ENCODE measurements around the gene HSPB3.
"Not testable (repeated sequence)": the region's sequence is repeated elsewhere in the genome, so short reads cannot be mapped to it uniquely, and the experiment has no call there.

HSPB3 gene

DNA sequence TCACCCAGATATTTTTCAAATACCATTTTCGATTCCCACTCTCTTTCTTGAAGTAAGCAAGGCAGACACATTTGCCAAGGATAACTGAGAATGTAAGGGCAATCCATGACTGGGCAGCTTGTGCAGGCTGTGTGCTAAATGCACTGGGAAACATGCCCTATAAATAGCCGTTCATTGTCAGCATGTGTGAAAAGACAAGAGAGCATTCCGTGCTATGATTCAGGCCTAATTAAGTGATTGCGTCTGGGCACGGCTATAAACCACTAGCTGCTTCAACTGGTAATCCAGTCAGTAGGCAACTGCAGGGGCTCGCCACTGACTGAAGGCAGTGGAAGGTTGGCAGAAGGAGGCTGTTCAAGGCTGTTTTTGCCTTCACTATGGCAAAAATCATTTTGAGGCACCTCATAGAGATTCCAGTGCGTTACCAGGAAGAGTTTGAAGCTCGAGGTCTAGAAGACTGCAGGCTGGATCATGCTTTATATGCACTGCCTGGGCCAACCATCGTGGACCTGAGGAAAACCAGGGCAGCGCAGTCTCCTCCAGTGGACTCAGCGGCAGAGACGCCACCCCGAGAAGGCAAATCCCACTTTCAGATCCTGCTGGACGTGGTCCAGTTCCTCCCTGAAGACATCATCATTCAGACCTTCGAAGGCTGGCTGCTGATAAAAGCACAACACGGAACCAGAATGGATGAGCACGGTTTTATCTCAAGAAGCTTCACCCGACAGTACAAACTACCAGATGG, at the start of gene HSPB3:
Gene HSPB3 (plus strand): TSS at position 287 of the 745 bp plus-strand sequence. CDS start 91 bp downstream, at position 378.
- Mint-ChIP-seq H3K36me3 (ENCODE audit: low read depth) (no peaks in the 10 kb centered on the region), H3K27me3 (ENCODE audit: low read depth) (peaks cover 23% of the 10 kb centered on the region), H3K4me3 (no peak within 1 kb of the TSS), H3K4me1 (ENCODE audit: low read depth) (no peaks in the 10 kb centered on the region), H3K9me3 (no peaks in the 10 kb centered on the region), H3K27ac (no peak within 1 kb of the TSS)

GRCh38 chr5:54411176-54411575, 44.3 kb upstream of the HSPB3 start:
- H3K9me3 Mint-ChIP-seq: no peaks in the 10 kb centered on the region
- peaks cover 27% of the 10 kb centered on the region for H3K27me3 Mint-ChIP-seq (ENCODE audit: low read depth)
- no peaks in the 10 kb centered on the region for H3K36me3 Mint-ChIP-seq (ENCODE audit: low read depth)
- no peak overlapping the region for H3K27ac Mint-ChIP-seq
- H3K4me1 Mint-ChIP-seq (ENCODE audit: low read depth): no peaks in the 10 kb centered on the region
- no peak overlapping the region for H3K4me3 Mint-ChIP-seq

DNA sequence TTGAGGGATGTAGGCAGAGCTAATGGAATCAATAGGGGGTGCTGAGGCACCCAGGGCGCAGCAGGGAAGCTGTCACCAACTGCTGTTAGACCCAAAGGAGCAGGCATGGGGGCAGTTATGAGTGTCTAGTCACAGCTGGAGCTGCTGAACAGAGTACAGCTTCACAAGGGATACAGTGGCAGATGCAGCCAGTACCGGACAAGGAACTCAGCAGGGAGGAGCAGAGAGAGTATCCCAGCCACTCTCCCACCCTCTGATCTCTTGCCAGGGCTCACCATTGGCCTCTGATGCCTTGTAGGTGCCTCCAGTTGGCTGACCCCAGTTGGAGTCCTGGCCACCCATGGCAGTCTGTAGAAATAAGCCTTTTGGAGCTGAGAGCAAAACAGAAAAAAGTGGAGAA, 42.6 kb upstream of the HSPB3 start:
- Mint-ChIP-seq H3K9me3 (no peaks in the 10 kb centered on the region), H3K27ac (no peak overlapping the region), H3K4me3 (no peak overlapping the region), H3K27me3 (ENCODE audit: low read depth) (peaks cover 37% of the 10 kb centered on the region), H3K36me3 (ENCODE audit: low read depth) (no peaks in the 10 kb centered on the region), H3K4me1 (ENCODE audit: low read depth) (no peaks in the 10 kb centered on the region)

DNA sequence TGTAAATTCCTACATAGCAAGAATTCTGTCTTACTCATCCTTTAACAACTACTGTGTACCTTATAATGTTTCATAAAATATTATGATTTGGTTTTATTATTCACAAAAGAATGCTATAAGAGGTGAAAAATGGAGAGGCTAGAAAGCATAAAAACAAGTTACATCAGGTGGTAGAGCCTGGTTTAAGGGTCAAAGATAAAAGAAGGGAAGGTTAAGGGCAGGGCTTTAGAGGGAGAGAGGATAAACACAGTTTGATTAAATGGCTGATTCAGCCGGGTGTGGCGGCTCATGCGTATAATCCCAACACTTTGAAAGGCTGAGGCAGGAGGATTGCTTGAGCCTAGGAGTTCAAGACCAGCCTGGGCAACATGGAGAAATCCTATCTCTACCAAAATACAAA, 40.4 kb upstream of the HSPB3 start:
- Mint-ChIP-seq H3K4me3 (no peak overlapping the region), H3K4me1 (ENCODE audit: low read depth) (no peaks in the 10 kb centered on the region), H3K9me3 (no peaks in the 10 kb centered on the region), H3K36me3 (ENCODE audit: low read depth) (no peaks in the 10 kb centered on the region), H3K27me3 (ENCODE audit: low read depth) (peaks cover 45% of the 10 kb centered on the region), H3K27ac (no peak overlapping the region)

DNA sequence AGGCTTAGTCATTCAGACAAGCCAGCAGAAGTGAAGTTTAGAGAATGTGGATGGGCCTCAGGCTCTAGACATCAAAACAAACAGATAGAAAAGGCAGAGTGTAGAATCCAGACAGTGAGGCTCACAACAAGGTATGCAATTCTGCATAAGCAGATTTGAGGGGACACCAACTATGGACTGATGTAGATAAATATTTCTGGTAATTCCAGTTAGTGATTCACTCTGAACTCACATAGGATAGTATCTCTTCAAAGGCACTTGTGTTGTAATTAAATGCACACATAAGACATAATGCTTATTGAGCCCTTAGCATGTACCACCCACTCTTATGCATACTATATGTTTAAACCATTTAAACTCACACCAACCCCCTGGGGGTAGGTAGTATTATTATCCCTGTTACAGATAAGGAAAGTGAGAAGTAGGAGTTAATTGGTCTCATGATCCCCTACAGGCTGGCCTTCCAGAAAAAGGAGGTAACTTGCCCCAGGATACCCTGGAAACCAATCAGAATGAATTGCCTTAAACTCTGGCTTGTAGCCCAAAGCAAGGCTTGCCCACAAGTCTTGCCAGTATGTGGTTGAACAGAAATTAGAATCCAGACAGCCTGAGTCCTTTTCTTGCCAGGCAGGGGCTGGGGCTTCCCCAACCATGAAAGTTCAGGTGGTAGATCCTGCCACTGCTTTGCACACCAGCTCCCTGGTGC, 39.5 kb upstream of the HSPB3 start:
- H3K9me3 Mint-ChIP-seq: no peaks in the 10 kb centered on the region
- H3K27me3 Mint-ChIP-seq (ENCODE audit: low read depth): peaks cover 43% of the 10 kb centered on the region
- H3K27ac Mint-ChIP-seq: no peak overlapping the region
- H3K36me3 Mint-ChIP-seq (ENCODE audit: low read depth): no peaks in the 10 kb centered on the region
- H3K4me3 Mint-ChIP-seq: no peak overlapping the region
- no peaks in the 10 kb centered on the region for H3K4me1 Mint-ChIP-seq (ENCODE audit: low read depth)

- not testable (repeated sequence) for H3K4me3 Mint-ChIP-seq; H3K4me1 Mint-ChIP-seq (ENCODE audit: low read depth); H3K36me3 Mint-ChIP-seq (ENCODE audit: low read depth); H3K27ac Mint-ChIP-seq; H3K9me3 Mint-ChIP-seq
- H3K27me3 Mint-ChIP-seq (ENCODE audit: low read depth): peaks cover 28% of the 10 kb centered on the region
Observed at GRCh38 chr5:54419573-54420423, 35.7 kb upstream of the HSPB3 start.

DNA sequence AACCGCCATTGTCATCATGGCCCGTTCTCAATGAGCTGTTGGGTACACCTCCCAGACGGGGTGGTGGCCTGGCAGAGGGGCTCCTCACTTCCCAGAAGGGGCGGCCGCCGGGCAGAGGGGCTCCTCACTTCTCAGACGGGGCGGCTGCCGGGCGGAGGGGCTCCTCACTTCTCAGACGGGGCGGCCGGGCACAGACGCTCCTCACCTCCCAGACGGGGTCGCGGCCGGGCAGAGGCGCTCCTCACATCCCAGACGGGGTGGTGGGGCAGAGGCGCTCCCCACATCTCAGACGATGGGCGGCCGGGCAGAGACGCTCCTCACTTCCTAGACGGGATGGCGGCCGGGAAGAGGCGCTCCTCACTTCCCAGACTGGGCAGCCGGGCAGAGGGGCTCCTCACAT, 35.0 kb upstream of the HSPB3 start:
- H3K27ac Mint-ChIP-seq; H3K9me3 Mint-ChIP-seq; H3K4me3 Mint-ChIP-seq; H3K36me3 Mint-ChIP-seq (ENCODE audit: low read depth); H3K4me1 Mint-ChIP-seq (ENCODE audit: low read depth): not testable (repeated sequence)
- peaks cover 23% of the 10 kb centered on the region for H3K27me3 Mint-ChIP-seq (ENCODE audit: low read depth)

GRCh38 chr5:54421976-54422375, 33.5 kb upstream of the HSPB3 start:
- H3K36me3 Mint-ChIP-seq (ENCODE audit: low read depth): no peaks in the 10 kb centered on the region
- H3K4me3 Mint-ChIP-seq: no peak overlapping the region
- no peaks in the 10 kb centered on the region for H3K9me3 Mint-ChIP-seq
- H3K27ac Mint-ChIP-seq: no peak overlapping the region
- peaks cover 23% of the 10 kb centered on the region for H3K27me3 Mint-ChIP-seq (ENCODE audit: low read depth)
- H3K4me1 Mint-ChIP-seq (ENCODE audit: low read depth): no peaks in the 10 kb centered on the region

DNA sequence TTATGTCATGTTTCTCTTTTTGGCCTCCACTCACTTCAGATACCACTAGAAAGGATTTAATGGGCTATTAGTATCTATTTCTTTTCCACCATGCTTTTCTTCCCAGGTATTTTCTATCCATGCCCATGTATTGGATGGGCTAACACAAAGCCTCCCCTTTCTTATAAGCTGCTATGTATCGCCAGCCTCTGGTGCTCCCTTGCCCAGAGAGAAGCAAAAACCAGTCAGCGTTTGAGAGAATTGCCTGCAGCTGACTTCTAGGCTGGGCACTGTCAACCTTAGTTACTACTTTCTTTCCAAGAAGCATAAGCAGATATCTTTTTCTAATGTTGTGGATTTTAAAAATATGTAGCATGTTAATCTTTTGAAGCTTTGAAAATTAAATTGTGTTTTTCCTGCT, 30.2 kb upstream of the HSPB3 start:
- H3K9me3 Mint-ChIP-seq: no peaks in the 10 kb centered on the region
- no peak overlapping the region for H3K4me3 Mint-ChIP-seq
- no peaks in the 10 kb centered on the region for H3K4me1 Mint-ChIP-seq (ENCODE audit: low read depth)
- H3K27ac Mint-ChIP-seq: no peak overlapping the region
- peaks cover 14% of the 10 kb centered on the region for H3K27me3 Mint-ChIP-seq (ENCODE audit: low read depth)
- no peaks in the 10 kb centered on the region for H3K36me3 Mint-ChIP-seq (ENCODE audit: low read depth)

DNA sequence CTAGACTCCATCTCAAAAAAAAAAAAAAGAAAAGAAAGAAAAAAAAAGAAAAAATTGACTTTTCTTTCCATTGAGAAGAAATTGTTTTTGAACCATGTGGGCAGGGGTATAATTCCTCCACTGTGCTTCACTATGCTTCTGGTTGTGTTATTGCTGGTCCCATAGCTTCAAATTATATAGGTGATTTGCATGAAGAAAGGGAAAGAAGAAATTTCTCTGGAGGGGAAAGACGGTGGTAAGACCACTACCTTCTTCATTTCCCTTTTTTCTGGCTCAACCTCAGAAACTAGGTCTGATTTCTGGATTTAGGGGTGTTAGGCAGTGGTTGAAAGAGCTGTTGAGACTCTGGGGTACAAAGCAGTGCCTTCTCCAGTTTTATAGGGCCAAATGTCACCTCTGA, 29.3 kb upstream of the HSPB3 start:
- Mint-ChIP-seq H3K4me1 (ENCODE audit: low read depth) (no peaks in the 10 kb centered on the region), H3K27me3 (ENCODE audit: low read depth) (peaks cover 14% of the 10 kb centered on the region), H3K9me3 (no peaks in the 10 kb centered on the region), H3K27ac (no peak overlapping the region), H3K36me3 (ENCODE audit: low read depth) (no peaks in the 10 kb centered on the region), H3K4me3 (no peak overlapping the region)

GRCh38 chr5:54434650-54435049, 20.8 kb upstream of the HSPB3 start:
- H3K27me3 Mint-ChIP-seq (ENCODE audit: low read depth); H3K9me3 Mint-ChIP-seq; H3K36me3 Mint-ChIP-seq (ENCODE audit: low read depth); H3K27ac Mint-ChIP-seq; H3K4me3 Mint-ChIP-seq; H3K4me1 Mint-ChIP-seq (ENCODE audit: low read depth): not testable (repeated sequence)

DNA sequence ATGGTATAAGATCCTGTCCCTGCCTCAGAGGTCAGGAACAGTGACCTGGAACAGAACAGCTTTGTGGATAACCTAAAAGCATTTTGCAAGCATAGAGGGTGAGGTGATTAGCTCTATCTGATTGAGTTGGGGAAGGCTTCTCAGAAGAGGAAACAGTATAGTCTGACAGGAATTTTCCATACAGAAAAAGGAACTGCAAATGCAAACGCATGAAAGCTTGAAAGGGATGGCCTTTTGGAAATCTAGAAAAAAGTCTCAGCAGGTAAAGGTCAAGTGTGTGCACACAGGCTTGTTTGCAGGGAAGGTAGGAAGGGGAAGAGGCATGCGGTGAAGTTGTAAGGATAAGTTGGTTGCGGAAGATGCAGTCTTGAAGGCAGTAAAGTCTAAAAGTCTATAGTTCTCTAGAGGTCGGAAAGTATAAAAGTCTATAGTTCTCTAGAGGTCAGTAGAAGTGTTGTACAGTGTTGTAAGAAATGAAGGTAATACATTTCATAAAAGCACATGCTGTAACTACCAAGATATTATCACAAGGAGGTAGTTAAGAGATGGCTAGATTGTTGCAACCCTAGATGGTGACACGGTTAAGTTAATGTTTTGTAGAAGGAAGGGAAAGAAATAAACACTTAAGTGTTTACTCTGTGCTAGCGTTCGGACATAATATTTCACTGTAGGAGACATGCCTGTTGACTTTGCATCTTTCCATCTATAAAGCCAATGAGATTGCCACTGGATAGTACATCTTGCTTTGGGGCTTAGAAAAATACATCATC, 16.7 kb upstream of the HSPB3 start:
- Mint-ChIP-seq H3K27ac (no peak overlapping the region), H3K4me1 (ENCODE audit: low read depth) (peaks cover 12% of the 10 kb centered on the region), H3K9me3 (no peaks in the 10 kb centered on the region), H3K27me3 (ENCODE audit: low read depth) (no peaks in the 10 kb centered on the region), H3K36me3 (ENCODE audit: low read depth) (no peaks in the 10 kb centered on the region), H3K4me3 (no peak overlapping the region)

DNA sequence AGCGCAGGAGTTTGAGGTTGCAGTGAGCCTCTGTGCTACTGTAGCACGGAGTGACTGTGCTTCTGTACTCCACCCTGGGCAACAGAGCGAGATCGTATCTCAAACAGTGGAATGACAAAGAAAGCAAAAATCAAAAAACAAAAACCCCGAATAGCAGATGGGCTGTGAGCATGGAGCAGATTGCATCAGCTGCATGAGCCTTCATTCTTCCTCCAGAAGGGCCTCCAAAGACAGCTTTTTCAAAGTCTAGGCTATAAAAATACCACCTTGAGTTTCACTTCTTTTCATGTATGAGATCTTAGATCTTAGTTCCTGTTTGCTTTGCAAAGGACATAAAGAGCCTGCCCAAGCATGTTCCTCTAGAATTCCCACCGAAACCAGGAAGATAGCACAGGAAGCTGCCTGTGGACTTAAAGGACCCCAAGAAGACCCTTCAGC, 15.0 kb upstream of the HSPB3 start:
- H3K4me1 Mint-ChIP-seq (ENCODE audit: low read depth): peaks cover 12% of the 10 kb centered on the region
- no peaks in the 10 kb centered on the region for H3K27me3 Mint-ChIP-seq (ENCODE audit: low read depth)
- peak overlapping the region; percentile 28 for H3K4me3 Mint-ChIP-seq
- peak overlapping the region; percentile 39 for H3K27ac Mint-ChIP-seq
- no peaks in the 10 kb centered on the region for H3K9me3 Mint-ChIP-seq
- no peaks in the 10 kb centered on the region for H3K36me3 Mint-ChIP-seq (ENCODE audit: low read depth)

DNA sequence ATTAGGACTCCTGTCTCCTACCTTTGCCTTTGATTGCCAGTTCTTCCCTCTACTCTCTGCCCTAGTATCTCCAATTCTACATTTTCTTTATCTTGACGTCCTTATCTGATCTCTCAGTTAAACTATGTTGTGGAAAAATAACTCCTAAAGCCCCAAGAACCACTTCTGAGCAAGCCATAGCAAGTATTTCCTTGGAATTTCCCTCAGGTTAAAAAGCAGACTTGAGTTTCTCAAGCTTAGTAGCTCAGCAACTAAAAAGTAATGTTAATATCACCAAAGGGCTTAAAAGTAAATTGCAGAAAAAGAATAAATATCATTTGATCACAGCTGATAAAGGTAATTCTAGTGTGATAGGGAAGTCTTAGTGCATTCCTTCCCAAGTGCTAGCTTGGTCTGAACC, 13.2 kb upstream of the HSPB3 start:
- Mint-ChIP-seq H3K4me3 (no peak overlapping the region), H3K27ac (no peak overlapping the region), H3K36me3 (ENCODE audit: low read depth) (no peaks in the 10 kb centered on the region), H3K9me3 (no peaks in the 10 kb centered on the region), H3K4me1 (ENCODE audit: low read depth) (peaks cover 12% of the 10 kb centered on the region), H3K27me3 (ENCODE audit: low read depth) (no peaks in the 10 kb centered on the region)

Measured in T-helper 1 cell treated with Interleukin-12 subunit alpha and Interleukin-12 subunit beta and Interleukin-4 antibody, amounts not matched to agents 30 μg/mL and 1 μg/mL, for 36 hours (primary cell).